WERI-Rb-1 (cell line): Measurements from ENCODE around the gene ABL2.

Experiments
- DNase-seq: peaks from one replicate; pipeline ENCODE4 v3.0.0-alpha.2; 2020
- H3K27ac ChIP-seq: fragments of 250-450 bp; sonication (Bioruptor Pico); 2 replicates; pipeline ENCODE4 v1.5.1; 2020; ENCODE audit warnings: mild to moderate bottlenecking, moderate library complexity
- H3K27me3 ChIP-seq: fragments of 250-450 bp; sonication (Bioruptor Pico); 2 replicates; pipeline ENCODE4 v1.5.1; 2021; ENCODE audit warnings: mild to moderate bottlenecking, low read depth, moderate library complexity; ENCODE audit not compliant: insufficient read depth, severe bottlenecking
- H3K36me3 ChIP-seq: fragments of 250-450 bp; sonication (Bioruptor Pico); 2 replicates; pipeline ENCODE4 v1.5.1; 2020; ENCODE audit warnings: mild to moderate bottlenecking, moderate library complexity
- H3K4me3 ChIP-seq: 2 replicates; pipeline ENCODE4 v1.5.1; 2011; ENCODE audit warnings: low read depth, mild to moderate bottlenecking, control low read depth, low read length
- H3K9me3 ChIP-seq: fragments of 250-450 bp; sonication (Bioruptor Pico); 2 replicates; pipeline ENCODE4 v1.5.1; 2021; ENCODE audit warnings: mild to moderate bottlenecking, moderate library complexity; ENCODE audit not compliant: severe bottlenecking
- CTCF ChIP-seq: IDR thresholded peaks from 2 replicates; pipeline ENCODE4 v1.5.1; 2011; ENCODE audit warnings: low read depth, mild to moderate bottlenecking, control low read depth, inconsistent platforms, low read length

ABL2 gene

GRCh38 chr1:179184403-179184802, 45.1 kb downstream of the ABL2 start:
- Histone ChIP-seq H3K9me3 (no peaks in the 10 kb centered on the region), H3K4me3 (no peak overlapping the region)
- no peak for TF ChIP-seq CTCF

GRCh38 chr1:179183857-179184256, 45.6 kb downstream of the ABL2 start:
- no peak overlapping the region for H3K4me3 ChIP-seq
- no peak overlapping the region for H3K27ac ChIP-seq
- H3K36me3 ChIP-seq, result no peaks in the 10 kb centered on the region; the same call in 1 of the 2 replicates
- H3K27me3 ChIP-seq, result no peaks in the 10 kb centered on the region
- H3K9me3 ChIP-seq, result no peaks in the 10 kb centered on the region
- DNase-seq, result no peak
- no peak for TF ChIP-seq CTCF

More at GRCh38 chr1:179184403-179184802, 45.1 kb downstream of the ABL2 start:
- Histone ChIP-seq H3K36me3 (no peaks in the 10 kb centered on the region; the same call in 1 of the 2 replicates), H3K27me3 (no peaks in the 10 kb centered on the region), H3K27ac (no peak overlapping the region)
- no peak for DNase-seq

- no peaks in the 10 kb centered on the region for H3K9me3 ChIP-seq
- H3K36me3 ChIP-seq, result no peaks in the 10 kb centered on the region; the same call in 1 of the 2 replicates
- TF ChIP-seq CTCF, result no peak
- no peak overlapping the region for H3K4me3 ChIP-seq
- peak overlapping the region; percentile 34 for H3K27ac ChIP-seq
- no peak for DNase-seq
- H3K27me3 ChIP-seq, result no peaks in the 10 kb centered on the region
Observed at GRCh38 chr1:179178950-179179349, 50.5 kb downstream of the ABL2 start.

- DNase-seq, result no peak
- H3K27ac ChIP-seq, result peak overlapping the region; percentile 34; the same call in 1 of the 2 replicates
Observed at GRCh38 chr1:179178183-179178582, 51.3 kb downstream of the ABL2 start.

GRCh38 chr1:179177615-179178014, 51.9 kb downstream of the ABL2 start:
- H3K27me3 ChIP-seq, result no peaks in the 10 kb centered on the region
- H3K27ac ChIP-seq, result no peak overlapping the region
- no peak for DNase-seq
- no peaks in the 10 kb centered on the region for H3K9me3 ChIP-seq
- H3K4me3 ChIP-seq, result no peak overlapping the region
- H3K36me3 ChIP-seq, result peaks cover 2% of the 10 kb centered on the region; the same call in 1 of the 2 replicates
- TF ChIP-seq CTCF, result no peak

More at GRCh38 chr1:179178183-179178582, 51.3 kb downstream of the ABL2 start:
- Histone ChIP-seq H3K9me3 (no peaks in the 10 kb centered on the region), H3K4me3 (no peak overlapping the region), H3K36me3 (peaks cover 2% of the 10 kb centered on the region; the same call in 1 of the 2 replicates), H3K27me3 (no peaks in the 10 kb centered on the region)
- TF ChIP-seq CTCF, result no peak

- Histone ChIP-seq H3K9me3 (no peaks in the 10 kb centered on the region), H3K36me3 (peaks cover 2% of the 10 kb centered on the region; the same call in 1 of the 2 replicates), H3K27ac (no peak overlapping the region), H3K4me3 (no peak overlapping the region), H3K27me3 (no peaks in the 10 kb centered on the region)
- no peak for DNase-seq
- no peak for TF ChIP-seq CTCF
Observed at GRCh38 chr1:179177182-179177581, 52.3 kb downstream of the ABL2 start.
